ENCODE results near the gene GBE1. TPM values are rescaled to one million over a fixed set of nuclear protein-coding genes. Genes with fewer than 3 reads are reported as not detected.

Gene GBE1
- total and polyA plus RNA-seq, 9 of the 15 experiments (the other 6 are each of a cell fraction or from before 2014, with no cell fraction given), result 7.9 to 25.6 (median 13.1) TPM

GRCh38 chr3:81518945-81519344 is 242.5 kb downstream of the GBE1 start (continued):
- TF ChIP-seq ZBTB11 (CRISPR knock-in tag; IDR thresholded peaks at IDR 0.05) (no peak), MEIS2 (IDR thresholded peaks at IDR 0.05; ENCODE audit: partially characterized antibody) (no peak), ATF3 (IDR thresholded peaks at IDR 0.05) (no peak), ATF3 (CRISPR knock-in tag; conservative IDR thresholded peaks at IDR 0.05) (no peak), ZFP30 (CRISPR knock-in tag; IDR thresholded peaks at IDR 0.05; ENCODE audit: borderline replicate concordance) (no peak), POU5F1 (IDR thresholded peaks at IDR 0.05; ENCODE audit: borderline replicate concordance, low read depth, low read length, partially characterized antibody) (no peak)

- Histone ChIP-seq H3K9me1 (ENCODE audit: control insufficient read depth, insufficient read depth, low read length) (no peaks in the 10 kb centered on the region), H3K36me3 (ENCODE audit: control insufficient read depth, insufficient read depth, low read length) (no peaks in the 10 kb centered on the region), H3K9me3 (replicated peaks; ENCODE audit: control insufficient read depth, insufficient read depth, low read depth, low read length) (no peaks in the 10 kb centered on the region), H3K4me3 (no peak overlapping the region), H4K20me1 (replicated peaks; ENCODE audit: control insufficient read depth, insufficient read depth, low read length) (no peaks in the 10 kb centered on the region), H3K9ac (ENCODE audit: insufficient read depth in 1 of 2, low read depth in 2 of 2, low read length in 2 of 2) (no peak overlapping the region), H3K4me2 (ENCODE audit: insufficient read depth, low read length) (no peak overlapping the region), H3K27me3 (ENCODE audit: control insufficient read depth in 2 of 2, insufficient read depth in 2 of 2, low read length in 2 of 2) (no peaks in the 10 kb centered on the region), H3K79me2 (ENCODE audit: control insufficient read depth, insufficient read depth, low read length) (no peaks in the 10 kb centered on the region), H2AFZ (ENCODE audit: low read depth, low read length) (no peak overlapping the region), H3K4me1 (replicated peaks in 1 of 2; ENCODE audit: control insufficient read depth in 2 of 2, insufficient read depth in 2 of 2, low read length in 2 of 2) (no peaks in the 10 kb centered on the region), H3K27ac (ENCODE audit: extremely low read depth, low read depth, low read length) (no peak overlapping the region)
- intact Hi-C loops (cut with micrococcal nuclease), result no loop called here
- no peak for TF ChIP-seq CEBPB (tag; IDR thresholded peaks at IDR 0.05)
- no peak for TF ChIP-seq CBFA2T2 (conservative IDR thresholded peaks at IDR 0.05)
- TF ChIP-seq GABPA (tag; conservative IDR thresholded peaks at IDR 0.05; ENCODE audit: low read depth), result no peak
- no peak for TF ChIP-seq ZNF12 (CRISPR knock-in tag; IDR thresholded peaks at IDR 0.05)
- TF ChIP-seq USF1 (CRISPR knock-in tag; IDR thresholded peaks at IDR 0.05), result no peak
- TF ChIP-seq HCFC1 (IDR thresholded peaks at IDR 0.05; ENCODE audit: low read depth, low read length), result no peak
- no peak for TF ChIP-seq GTF2B (IDR thresholded peaks at IDR 0.05; ENCODE audit: extremely low read depth, insufficient read length)
- TF ChIP-seq MXI1 (IDR thresholded peaks at IDR 0.05; ENCODE audit: low read depth, low read length), result no peak
- TF ChIP-seq ZBTB17 (CRISPR knock-in tag; IDR thresholded peaks at IDR 0.05), result no peak
- no peak for TF ChIP-seq ARHGAP35 (IDR thresholded peaks at IDR 0.05; ENCODE audit: partially characterized antibody)
- TF ChIP-seq SIN3B (IDR thresholded peaks at IDR 0.05; ENCODE audit: low read depth), result no peak
- no peak for ATAC-seq
- ChIA-PET CTCF (ENCODE audit: low intra/inter-chr PET ratio) (no interaction called here), POLR2A (no interaction called here)
- no TSS peak for BruUV-seq (replicated peaks)
- no peak for DNase-seq (ENCODE audit: extremely low read depth in 1 of 4, low spot score in 3 of 4)
- 8% methylated on average over 1 of the region's 1 CpG for WGBS (ENCODE audit: insufficient coverage, low coverage, missing lambda C conversion rate)
- FAIRE-seq, result no peak
- in situ Hi-C loops (cut with MboI), result no loop called here
Measured at GRCh38 chr3:81516042-81516441, 245.4 kb downstream of the GBE1 start.
